Thoracic aorta (tissue), 2 donors: Measurements from ENCODE around the gene TACSTD2. TPM values are rescaled to one million over a fixed set of nuclear protein-coding genes. Genes with fewer than 3 reads are reported as not detected.

Experiments
- ATAC-seq: fragments of 150-250 bp; one replicate; pipeline ENCODE4 v1.8.0; 2017; ENCODE audit warnings: low read depth; ENCODE audit not compliant: insufficient number of reproducible peaks, low FRiP score
- DNase-seq: peaks from one replicate; pipeline ENCODE4 v3.0.0-alpha.2; 2020; ENCODE audit warnings: low spot score
- H3K27ac ChIP-seq, 2 donors: fragments of 200-600 bp; sonication (generic); 1 replicate in 1 of 2; 2 replicates in 1 of 2; pipeline ENCODE4 v1.5.1; 2016; ENCODE audit warnings: mild to moderate bottlenecking in 2 of 2, moderate library complexity in 2 of 2
- H3K27me3 ChIP-seq: fragments of 200-600 bp; sonication (generic); replicated peaks from 2 replicates; pipeline ENCODE4 v1.6.0; 2016; ENCODE audit warnings: mild to moderate bottlenecking; ENCODE audit not compliant: insufficient read depth
- H3K36me3 ChIP-seq: fragments of 200-600 bp; sonication (generic); one replicate; pipeline ENCODE4 v1.5.1; 2016
- H3K4me1 ChIP-seq, 2 donors: fragments of 200-600 bp; sonication (generic); 1 replicate in 1 of 2; 2 replicates in 1 of 2; pipeline versions ENCODE4 v1.5.1 to v1.6.0; 2016; ENCODE audit warnings: low read depth in 2 of 2, mild to moderate bottlenecking in 1 of 2; ENCODE audit not compliant: control insufficient read depth in 1 of 2
- H3K4me3 ChIP-seq: fragments of 200-600 bp; sonication (generic); 2 replicates; pipeline ENCODE4 v1.5.1; 2016; ENCODE audit warnings: mild to moderate bottlenecking
- H3K9me3 ChIP-seq: fragments of 200-600 bp; sonication (generic); 2 replicates; pipeline ENCODE4 v1.5.1; 2016
- total RNA-seq, 2 donors: library from RNA; depleted of rRNA; stranded (reverse); fragments of >200 nt; gene quantifications; one replicate each; pipeline versions ENCODE4 v1.1.0 to v1.2.3, GENCODE V29; 2016
- TF ChIP-seq, protein P1 (sequence below): fragments of 200-600 bp; sonication (generic); IDR thresholded peaks from one replicate; pipeline ENCODE4 v1.5.1; 2019; ENCODE audit warnings: antibody characterized with exemption

The TACSTD2 gene
- total RNA-seq, 2 donors from 2014 or later = 6.9 to 8.1 TPM

DNA sequence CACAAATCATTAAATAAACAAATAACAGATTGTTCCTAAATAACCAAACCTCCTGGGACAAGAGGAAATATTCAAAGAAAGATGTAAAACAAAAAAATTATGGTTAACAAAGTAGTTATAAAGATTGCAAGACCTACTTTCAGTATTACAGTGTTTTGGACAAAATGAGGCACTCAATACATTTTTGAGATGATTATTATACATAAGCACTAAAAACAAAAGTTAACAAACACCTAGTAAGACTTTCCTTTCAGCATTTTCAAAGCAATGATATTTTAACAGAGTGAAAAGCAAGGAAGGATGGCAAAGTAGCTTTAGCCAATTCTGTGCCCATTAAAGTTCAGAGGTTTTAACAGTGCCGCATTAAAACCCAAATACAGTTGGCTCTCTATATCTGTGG is 47.8 kb downstream of the TACSTD2 start:
- H3K27me3 ChIP-seq = no peaks in the 10 kb centered on the region
- TF ChIP-seq, protein P1, sequence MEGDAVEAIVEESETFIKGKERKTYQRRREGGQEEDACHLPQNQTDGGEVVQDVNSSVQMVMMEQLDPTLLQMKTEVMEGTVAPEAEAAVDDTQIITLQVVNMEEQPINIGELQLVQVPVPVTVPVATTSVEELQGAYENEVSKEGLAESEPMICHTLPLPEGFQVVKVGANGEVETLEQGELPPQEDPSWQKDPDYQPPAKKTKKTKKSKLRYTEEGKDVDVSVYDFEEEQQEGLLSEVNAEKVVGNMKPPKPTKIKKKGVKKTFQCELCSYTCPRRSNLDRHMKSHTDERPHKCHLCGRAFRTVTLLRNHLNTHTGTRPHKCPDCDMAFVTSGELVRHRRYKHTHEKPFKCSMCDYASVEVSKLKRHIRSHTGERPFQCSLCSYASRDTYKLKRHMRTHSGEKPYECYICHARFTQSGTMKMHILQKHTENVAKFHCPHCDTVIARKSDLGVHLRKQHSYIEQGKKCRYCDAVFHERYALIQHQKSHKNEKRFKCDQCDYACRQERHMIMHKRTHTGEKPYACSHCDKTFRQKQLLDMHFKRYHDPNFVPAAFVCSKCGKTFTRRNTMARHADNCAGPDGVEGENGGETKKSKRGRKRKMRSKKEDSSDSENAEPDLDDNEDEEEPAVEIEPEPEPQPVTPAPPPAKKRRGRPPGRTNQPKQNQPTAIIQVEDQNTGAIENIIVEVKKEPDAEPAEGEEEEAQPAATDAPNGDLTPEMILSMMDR = no peak
- no peak overlapping the region for H3K27ac ChIP-seq
- peaks cover 5% of the 10 kb centered on the region for H3K36me3 ChIP-seq
- no peak for DNase-seq
- ATAC-seq = no peak
- no peak overlapping the region for H3K4me3 ChIP-seq
- H3K4me1 ChIP-seq = no peaks in the 10 kb centered on the region
- no peaks in the 10 kb centered on the region for H3K9me3 ChIP-seq

DNA sequence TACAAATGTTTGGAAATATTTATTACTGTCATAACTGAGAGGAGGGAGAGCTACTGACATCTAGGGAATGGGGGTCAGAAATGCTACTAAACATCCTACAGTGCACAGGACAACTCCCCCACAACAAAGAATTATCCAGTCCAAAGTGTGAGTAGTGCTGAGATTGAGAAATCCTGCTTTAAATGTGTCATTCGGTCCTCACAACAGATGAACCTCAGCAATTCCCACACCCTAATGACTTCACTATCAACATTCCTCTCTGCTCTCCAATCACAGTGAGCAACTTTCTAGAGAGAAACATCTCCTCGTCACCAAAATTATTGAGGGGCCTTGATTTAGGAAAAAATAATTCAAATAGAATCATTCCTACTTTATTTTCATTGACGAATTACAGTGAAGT is 48.5 kb downstream of the TACSTD2 start:
- Histone ChIP-seq H3K27me3 (no peaks in the 10 kb centered on the region), H3K9me3 (no peaks in the 10 kb centered on the region), H3K4me3 (no peak overlapping the region), H3K36me3 (peaks cover 5% of the 10 kb centered on the region), H3K27ac (no peak overlapping the region), H3K4me1 (no peaks in the 10 kb centered on the region)
- no peak for ATAC-seq
- DNase-seq = no peak
- TF ChIP-seq, protein P1 = no peak

Other genes starting within 250 kb of the TACSTD2 start
- 10 to 100 TPM; 20.4 to 42.4 TPM for gene OMA1, start 30.5 kb downstream of the TACSTD2 start, total RNA-seq
- gene MYSM1, start 122.8 kb upstream of the TACSTD2 start, total RNA-seq = 10 to 100 TPM; 33.3 to 57.2 TPM
- gene JUN, start 206.8 kb upstream of the TACSTD2 start, total RNA-seq = 100 to 1,000 TPM; 132 to 396 TPM